GM18511 (cell line): Measurements from ENCODE around the gene ADGRV1.
"Not testable (repeated sequence)": the region's sequence is repeated elsewhere in the genome, so short reads cannot be mapped to it uniquely, and the experiment has no call there.

Experiments used
- ATAC-seq: cut with Tn5 transposase; IDR thresholded peaks from one replicate; pipeline ENCODE4 v1.9.1; 2021; ENCODE audit warnings: mild to moderate bottlenecking, moderate library complexity; ENCODE audit not compliant: unreplicated experiment

Gene ADGRV1

DNA sequence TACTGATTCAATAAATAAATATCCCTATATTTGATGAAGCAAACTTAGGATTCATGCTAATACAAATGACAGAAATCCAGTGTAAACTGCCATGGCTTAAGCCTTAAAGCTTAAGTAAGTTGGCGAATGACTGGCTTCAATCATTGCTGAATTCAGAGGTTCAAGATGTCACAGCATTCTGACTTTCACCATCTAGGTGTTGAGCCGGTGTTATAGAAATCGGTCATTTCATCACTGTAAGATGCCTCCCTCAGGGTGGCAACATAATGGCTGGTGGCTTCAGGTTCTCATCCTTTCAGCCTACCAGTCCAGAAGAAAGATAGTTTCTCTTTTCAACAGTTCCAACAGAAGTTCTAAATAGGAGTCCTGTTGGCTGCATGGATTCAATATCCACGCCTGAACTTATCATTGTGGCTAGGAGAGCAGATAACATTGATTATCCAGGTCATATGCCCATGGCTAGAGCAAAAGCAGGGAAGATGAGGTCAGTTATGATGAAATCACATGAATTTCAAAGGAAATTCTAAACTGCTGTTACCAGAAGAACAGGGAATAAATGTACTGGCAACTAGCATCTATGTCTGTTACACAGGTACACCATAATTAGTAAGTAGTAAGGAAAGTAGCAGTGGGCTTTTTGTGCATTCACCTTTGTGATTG is 460.2 kb downstream of the ADGRV1 start:
- no peak for ATAC-seq

DNA sequence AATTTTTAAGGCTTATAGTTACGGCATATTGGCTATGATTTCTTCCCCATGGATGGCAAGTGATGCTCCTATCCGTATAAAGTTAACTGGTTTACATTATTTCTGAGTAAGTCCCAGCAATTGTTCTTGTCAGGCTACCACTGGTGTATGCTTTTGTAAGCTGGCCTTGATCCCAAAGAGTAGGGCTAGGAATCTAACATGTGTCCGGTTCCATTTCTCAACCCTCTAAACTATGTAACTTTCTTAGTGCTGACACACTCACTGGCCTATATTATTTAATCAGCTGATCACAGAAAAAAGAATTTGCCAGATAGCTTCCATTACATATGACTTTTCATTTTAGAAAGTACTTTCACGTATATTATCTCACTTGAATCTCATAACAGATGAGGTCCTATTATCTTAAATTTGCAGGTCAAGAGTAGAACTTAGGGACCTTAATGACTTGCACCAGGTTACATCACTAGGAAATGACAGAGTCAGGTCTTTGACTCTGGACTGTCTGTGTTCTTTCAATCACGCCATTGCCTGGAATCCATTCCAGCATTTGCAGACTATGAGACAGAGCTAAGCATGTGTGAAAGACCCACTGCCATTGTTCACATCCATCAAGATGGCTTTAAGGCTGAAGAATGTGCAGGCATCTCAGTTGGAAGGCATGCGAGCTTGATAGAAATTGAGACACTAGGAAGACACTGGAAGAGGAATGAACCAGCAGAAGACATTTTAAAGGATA is 461.6 kb downstream of the ADGRV1 start:
- ATAC-seq = no peak

DNA sequence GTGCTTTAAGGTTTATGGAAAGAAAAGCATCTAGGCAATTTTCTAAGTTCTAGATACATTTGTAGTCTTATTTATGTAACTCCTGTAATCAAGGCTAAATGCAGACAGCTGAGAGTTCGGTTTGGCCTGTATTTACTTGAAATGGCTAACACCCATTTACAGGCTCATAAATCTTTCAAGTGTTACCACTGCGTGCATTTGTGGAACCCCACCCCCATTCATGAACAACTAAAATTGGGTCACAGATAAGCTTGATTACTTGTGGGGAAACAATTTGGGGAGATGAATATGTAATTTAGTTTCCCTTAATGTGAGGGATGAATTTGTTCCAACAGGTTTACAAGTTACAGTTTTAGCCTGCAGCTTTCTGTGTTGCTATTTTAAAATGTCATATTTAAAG is 463.9 kb downstream of the ADGRV1 start:
- no peak for ATAC-seq

DNA sequence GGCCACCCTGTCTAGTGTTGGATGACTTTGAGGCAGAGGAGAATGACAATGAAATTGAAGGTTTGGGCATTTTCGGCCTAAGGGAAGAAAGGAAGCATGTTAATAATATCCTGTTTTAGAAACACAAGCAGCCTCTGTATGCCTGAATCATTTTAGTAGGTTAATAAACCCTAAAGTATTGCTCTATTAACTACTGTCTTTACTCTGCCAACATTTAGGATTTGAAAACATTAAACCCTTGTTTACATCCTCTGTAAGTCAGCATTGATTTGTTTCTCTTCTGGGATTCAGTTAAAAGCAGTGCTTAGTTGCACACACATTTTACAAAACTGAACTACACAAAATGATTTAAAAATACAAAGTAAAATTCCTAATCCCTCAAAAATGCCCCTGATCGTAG is 465.6 kb downstream of the ADGRV1 start:
- ATAC-seq = no peak

DNA sequence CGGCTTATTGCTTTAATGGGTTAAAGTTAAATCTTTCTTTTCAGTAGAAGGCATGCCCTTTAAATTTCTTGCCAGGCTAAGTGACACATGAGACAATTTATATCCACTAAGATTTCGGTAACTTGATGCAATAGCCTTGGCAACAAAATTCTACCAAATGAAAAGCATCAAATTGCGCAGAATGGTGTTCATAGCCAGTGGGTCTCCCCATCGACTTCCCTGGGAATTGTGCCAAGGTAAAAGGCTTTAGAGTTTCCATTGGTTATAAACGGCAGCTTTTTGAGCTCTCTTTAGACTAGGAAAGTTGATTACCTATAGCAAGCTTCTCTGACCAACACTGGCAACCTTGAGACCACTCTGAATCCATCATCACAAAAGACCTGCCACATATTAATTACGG is 466.1 kb downstream of the ADGRV1 start:
- no peak for ATAC-seq

DNA sequence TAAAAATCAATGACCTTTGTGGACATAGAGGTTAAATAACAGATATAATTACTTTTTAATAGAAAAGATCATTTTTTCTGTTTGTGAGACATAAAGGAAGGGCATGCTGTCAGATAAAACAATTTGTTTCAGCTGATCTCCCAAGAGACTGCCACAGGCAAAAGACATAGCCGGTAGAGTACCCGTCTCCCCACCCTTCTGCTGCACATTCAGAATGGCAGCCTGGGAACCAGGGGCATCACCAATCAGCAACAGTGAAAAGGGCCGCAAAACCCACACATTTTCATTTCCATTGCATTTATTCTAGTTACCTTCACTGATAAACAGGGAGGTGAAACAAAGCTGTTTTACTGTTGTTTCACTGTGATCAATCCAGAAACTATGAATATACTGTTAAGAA is 466.9 kb downstream of the ADGRV1 start:
- no peak for ATAC-seq

DNA sequence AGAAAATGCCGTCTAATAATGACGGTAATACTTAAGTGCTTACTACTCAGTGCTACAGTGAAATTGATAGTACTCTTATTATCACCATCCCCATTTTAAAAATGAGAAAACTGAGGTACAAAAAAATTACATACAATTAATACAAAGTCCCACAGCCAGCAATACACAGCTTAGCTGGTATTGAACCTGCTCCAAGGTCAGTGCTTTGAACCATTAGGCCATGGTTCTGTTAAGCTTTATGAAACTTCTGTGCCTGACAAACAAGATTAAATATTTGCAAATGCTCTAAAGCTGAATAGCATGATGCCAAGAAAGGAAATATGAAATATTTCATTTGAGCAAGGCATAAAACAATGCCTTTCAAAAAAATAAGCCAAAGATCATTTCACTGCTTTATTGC is 467.4 kb downstream of the ADGRV1 start:
- ATAC-seq = no peak

DNA sequence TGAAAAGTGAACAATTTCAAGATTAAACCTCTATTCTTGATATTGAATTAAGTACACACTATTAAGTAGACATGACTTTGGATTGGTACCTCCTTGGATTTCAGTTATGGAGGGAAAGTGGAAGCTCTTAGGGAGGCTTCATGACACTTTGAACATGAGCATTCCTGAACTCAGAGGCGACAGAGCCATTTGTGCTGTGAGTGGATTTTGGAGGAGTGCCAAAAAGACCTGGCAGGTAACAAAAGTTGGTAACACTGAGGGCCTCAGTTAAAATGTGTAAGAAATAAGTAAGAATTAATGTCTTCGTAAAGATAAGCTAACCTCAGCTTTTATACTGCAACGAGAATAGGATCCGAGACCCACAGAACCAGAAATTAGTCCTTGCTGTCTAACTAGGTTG is 467.9 kb downstream of the ADGRV1 start:
- no peak for ATAC-seq

DNA sequence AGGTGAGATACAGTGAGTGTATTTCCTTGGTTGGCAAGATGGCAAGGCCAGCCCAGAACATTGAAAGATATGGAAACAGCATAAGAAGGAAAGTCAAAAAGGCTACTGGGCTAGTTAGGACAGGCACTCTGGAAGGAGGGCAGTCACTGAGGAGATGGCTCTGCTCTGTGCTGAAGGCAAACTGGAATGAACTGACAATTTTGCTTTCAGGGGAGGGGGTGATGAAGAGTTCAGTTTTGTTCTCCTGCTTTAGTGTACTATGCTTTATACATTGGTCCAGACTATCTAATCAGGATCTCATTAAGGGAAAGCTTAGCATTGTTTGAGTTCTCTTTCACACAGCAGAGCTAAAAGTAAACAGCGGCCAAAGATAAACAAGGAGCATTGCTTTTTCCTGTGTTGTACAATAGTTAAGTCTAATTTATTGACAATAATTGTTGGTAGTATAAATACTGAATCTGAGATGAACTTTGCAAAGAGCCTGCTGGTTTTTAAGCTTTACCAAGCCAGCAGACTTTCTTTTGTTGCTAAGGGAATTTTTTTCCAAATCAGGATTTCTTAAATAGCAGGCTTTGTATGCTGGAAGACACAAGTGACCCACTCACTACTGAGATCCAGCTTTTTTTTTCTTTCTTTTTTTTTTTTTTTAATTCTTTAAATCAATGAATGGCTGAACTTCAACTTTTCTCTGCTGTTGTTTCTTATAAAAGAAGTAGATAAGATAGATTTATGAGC is 469.0 kb downstream of the ADGRV1 start:
- ATAC-seq = no peak

DNA sequence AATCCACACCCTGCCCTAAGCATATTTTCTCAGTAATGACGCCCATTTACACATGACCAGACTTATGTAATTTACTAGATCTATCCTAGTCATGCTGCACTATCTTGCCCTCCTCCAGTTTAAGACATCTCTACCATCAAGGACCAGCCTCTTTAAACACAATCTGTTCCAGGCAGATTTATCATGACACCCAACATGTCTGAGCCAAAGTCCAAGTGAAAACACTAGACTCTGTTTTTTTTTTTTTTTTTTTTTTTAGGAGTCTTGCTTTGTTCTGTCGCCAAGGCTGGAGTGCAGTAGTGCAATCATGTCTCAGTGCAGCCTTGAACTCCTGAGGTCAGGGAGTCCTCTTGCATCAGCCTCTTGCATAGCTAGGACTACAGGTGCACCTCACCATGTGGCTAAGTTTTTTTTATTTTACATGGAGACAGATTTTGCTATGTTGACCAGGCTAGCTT is 469.9 kb downstream of the ADGRV1 start:
- ATAC-seq = no peak

DNA sequence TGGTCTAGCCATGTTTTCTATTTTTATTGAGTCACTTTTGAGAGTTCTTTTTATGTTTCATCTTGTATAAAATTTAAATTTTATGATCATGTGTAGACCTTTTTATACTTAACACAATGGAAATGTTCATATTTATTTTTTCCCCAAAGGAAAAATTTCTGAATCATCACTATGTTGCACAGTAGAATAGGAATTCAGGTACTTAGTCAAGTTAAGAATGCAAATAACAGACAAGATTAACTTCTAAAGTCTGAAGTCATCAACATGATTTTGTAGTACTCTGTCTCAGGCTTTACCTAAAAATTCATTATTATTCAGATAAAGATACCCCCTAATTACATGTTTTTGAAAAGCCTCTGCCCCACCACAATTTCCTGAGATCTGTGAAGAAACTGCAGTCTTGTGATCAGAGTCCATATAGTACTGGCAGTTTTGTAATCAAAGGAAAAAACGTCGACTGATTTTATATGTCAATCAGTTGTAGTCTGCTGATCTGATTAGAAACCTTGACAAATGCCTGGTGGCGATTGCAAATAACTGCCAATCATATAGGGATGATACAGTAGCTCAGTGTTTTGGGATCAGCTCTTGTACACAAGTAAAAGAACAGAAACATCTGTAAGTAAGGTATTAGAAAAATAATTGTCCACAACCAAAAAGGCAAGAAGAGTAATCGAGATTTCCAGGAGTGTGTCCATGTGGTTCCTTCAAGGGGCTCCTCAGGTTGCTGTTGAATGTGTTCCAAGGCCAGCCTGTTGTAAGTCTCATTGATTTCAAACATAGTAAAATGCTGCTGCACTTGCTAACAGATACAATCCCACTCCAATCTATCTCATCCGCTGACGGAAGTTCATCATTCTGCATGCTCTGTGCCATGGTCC is 472.2 kb downstream of the ADGRV1 start:
- ATAC-seq = no peak

DNA sequence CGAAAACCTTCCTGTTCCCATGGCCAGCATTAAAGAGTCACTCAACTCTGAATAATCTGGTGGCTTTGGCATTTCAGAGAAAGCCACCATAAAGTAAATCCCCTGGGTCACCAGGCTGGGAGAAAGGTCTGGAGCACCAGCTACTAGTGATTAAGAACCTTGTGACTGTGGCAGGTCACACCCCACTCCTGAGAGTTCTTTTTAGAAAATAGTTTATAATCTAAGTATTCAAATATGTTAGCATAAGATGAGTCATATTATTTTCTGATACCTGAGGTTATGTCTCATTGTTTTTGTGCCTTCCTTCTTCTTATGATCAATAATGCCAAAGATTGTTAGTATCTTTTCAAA is 472.8 kb downstream of the ADGRV1 start:
- no peak for ATAC-seq

DNA sequence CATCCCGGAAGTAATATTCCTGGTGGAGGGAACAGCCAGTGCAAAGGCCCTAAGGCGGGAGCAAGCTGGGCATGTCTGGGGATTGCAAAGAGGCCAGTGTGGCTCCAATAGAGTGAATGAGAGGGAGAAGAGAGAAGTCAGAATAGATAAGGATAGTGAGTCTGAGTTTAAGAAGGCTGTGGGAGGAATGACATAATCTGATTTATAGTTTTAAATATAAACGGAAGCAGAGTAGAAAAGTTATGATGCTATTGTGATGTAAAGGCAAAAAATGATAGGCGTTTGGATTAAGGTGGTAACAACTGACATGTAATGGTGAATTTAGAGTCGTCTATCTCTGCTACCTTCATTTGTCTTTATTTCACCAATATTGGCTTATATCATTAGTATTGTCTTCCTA is 473.5 kb downstream of the ADGRV1 start:
- ATAC-seq = no peak

DNA sequence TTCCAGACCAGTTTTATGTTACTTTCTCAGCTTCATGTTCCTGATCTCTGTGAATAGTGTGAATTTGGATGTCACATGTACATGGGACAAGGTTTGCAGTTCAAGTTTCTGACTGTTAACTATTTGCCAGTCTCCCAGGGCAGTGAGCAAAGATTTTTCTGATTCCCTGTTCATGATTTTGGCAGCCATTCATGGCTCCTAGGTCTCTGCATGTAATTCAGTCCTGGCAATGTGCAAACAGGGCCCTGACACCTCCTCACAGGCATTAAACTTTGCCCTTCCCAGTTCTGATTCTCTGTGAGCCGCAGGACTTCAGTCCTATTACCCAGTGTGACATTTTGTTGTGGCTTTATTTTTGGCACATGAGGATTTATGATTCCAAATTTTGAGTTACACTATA is 474.8 kb downstream of the ADGRV1 start:
- ATAC-seq = no peak

DNA sequence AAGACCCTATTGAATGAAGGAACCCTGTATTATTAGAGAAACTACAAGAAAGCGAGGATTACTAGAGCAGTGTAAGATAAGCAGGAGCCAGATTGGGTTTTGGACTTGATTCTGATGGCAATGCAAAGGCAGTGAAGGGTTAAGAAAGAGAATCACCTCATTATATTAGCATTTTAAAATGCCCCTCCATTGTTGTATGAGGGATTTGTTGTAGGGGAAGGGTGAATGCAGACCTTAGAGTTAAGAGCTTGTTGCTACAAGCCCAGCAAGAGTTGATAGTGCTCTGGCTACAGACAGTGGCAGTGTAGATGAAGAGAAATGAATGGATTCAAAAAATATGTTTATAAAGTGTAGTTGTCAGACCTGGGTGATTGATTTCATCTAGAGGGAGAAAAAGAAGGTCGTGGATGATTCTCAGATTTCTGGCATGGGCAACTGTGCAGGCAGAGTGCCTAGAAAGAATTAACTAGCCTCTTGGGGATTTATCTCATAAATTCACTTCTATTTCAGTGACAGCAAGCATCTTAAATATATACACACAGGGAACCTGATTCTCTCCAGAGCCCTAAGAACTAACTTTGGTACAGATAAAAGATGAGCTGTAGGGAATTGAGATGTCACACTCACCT is 479.7 kb downstream of the ADGRV1 start:
- no peak for ATAC-seq

DNA sequence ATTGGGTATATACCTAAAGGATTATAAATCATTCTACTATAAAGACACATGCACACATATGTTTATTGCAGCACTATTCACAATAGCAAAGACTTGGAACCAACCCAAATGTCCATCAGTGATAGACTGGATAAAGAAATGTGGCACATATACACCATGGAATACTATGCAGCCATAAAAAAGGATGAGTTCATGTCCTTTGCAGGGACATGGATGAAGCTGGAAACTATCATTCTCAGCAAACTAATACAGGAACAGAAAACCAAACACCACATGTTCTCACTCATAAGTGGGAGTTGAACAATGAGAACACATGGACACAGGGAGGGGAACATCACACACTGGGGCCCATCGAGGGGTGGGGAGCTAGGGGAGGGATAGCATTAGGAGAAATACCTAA is 482.5 kb downstream of the ADGRV1 start:
- not testable (repeated sequence) for ATAC-seq

DNA sequence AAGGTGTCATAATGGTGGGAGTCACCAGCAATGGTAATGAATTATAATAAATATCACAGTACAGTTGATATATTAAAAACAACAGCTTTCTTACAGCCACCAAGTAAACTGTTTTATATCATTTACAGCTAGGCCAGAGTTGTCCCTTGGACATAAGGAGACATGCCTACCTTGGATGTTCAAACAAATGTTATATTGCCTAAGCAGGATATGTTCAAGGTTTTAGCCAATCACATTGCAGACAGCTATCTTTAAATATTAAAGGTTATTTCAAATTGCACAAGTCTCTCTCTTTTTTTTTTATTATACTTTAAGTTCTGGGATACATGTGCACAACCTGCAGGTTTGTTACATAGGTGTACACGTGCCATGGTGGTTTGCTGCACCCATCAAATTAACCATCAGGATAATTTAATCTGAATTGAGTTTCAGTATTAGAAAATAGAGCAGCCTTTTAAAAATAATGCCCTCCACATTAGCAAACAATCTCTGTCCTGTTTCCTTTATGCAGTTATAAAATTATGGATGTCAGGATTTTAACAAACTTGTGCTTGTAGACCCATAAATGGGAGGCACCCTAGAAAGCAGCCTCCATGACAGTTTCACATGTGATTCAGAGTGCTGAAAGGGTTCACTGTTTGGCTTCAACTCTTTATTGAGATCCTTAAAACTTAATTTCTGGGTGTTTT is 483.8 kb downstream of the ADGRV1 start:
- ATAC-seq = no peak

DNA sequence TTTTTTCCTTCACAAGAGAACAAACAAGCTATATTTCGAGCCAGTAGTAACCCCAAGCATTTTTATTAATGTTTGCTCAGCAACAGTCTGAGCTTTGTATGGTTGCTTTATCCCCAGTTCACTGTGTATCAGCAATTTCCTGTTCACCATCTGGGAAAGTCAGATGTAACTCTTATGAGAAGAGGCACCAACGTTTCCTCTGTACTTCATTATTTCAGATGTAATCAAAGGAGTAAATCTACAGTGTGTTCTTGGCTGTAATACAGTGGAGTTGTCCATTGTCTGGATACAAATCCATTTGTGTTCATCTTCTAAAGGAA is 484.3 kb downstream of the ADGRV1 start:
- ATAC-seq = no peak

DNA sequence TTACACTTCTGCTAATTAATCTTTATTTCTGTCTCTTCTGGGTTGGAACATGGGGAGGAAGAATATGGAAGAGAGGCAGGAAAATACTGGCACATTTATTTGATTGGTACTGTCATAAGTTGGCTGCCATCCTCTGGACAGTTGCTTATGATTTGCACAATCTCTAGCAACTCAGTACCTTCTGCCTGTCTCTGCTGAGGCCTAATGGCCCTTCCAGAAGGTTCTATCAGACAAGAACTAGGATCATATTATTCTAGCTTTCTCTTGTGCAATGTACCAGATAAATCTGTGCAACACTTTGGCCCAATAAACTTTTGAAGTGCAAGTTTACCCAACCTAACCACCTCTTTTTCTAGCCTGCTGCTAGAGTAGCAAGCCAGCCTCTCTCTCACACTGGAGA is 489.5 kb downstream of the ADGRV1 start:
- no peak for ATAC-seq

DNA sequence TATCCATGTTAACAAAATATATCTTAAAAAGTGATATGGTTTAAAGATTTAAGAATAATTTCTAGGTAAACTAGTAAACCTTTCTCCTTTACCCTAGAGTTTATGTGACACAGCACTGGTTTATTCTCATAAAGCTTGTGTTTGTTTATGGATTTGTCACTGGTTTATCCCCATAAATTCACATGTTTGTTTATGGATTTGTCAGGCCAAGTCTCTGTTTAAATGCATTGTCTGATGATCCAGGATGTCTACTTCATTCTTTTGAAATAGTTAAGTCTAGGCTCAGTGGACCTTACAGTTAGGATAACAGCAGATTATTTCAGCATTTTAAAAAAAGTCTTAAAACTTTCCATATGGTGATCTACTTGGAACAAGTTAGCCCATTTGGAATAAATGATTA is 490.5 kb downstream of the ADGRV1 start:
- no peak for ATAC-seq
